H1 (cell line): ENCODE measurements around the gene MYO5A. TPM values are rescaled to one million over a fixed set of nuclear protein-coding genes. Genes with fewer than 3 reads are reported as not detected.

Source experiments
- CTCF ChIA-PET: fragments of 300-600 bp; sonication (Branson Sonifier 250); formaldehyde crosslinking; loops from one replicate; lab custom pipeline; 2021; ENCODE audit not compliant: partially characterized antibody; lab: Charles Lee
- POLR2A ChIA-PET: fragments of 300-600 bp; sonication (Branson Sonifier 250); formaldehyde crosslinking; loops from one replicate; lab custom pipeline; 2021; ENCODE audit warnings: inconsistent platforms; ENCODE audit not compliant: partially characterized antibody; lab: Charles Lee
- DNase-seq, 2 experiments: peaks; one replicate each; pipeline versions ENCODE4 v3.0.0 to v3.0.0-alpha.2; 2010 to 2022; ENCODE audit warnings: low spot score in 2 of 2, low read depth in 1 of 2, mixed read lengths in 1 of 2
- FAIRE-seq: peaks from 2 replicates; lab custom pipeline; 2011; peaks lifted over from hg19 to GRCh38; lab: Jason Lieb, UNC
- H2AFZ ChIP-seq: 2 replicates; pipeline ENCODE4 v1.8.1; 2012; ENCODE audit warnings: low read length, inconsistent platforms
- H2AK5ac ChIP-seq: 2 replicates; pipeline ENCODE4 v1.6.1; 2013; ENCODE audit warnings: low read depth, low read length
- H2BK120ac ChIP-seq: replicated peaks from 2 replicates; pipeline ENCODE3; 2013; ENCODE audit warnings: low read depth, low read length, inconsistent platforms
- H2BK12ac ChIP-seq: 2 replicates; pipeline ENCODE4 v1.6.1; 2013; ENCODE audit warnings: low read depth, low read length
- H2BK15ac ChIP-seq: 2 replicates; pipeline ENCODE4 v1.6.1; 2013; ENCODE audit warnings: low read length
- H2BK20ac ChIP-seq: 2 replicates; pipeline ENCODE4 v1.6.1; 2013; ENCODE audit warnings: low read length
- H2BK5ac ChIP-seq: 2 replicates; pipeline ENCODE4 v1.6.1; 2013; ENCODE audit warnings: low read depth, low read length
- H3K14ac ChIP-seq: 2 replicates; pipeline ENCODE4 v1.6.1; 2013; ENCODE audit warnings: inconsistent platforms; ENCODE audit not compliant: insufficient read length
- H3K18ac ChIP-seq: 2 replicates; pipeline ENCODE4 v1.6.1; 2013; ENCODE audit warnings: low read length; ENCODE audit errors: extremely low read depth
- H3K23ac ChIP-seq: 2 replicates; pipeline ENCODE4 v1.6.1; 2013; ENCODE audit warnings: inconsistent platforms; ENCODE audit not compliant: insufficient read length
- H3K23me2 ChIP-seq: 2 replicates; pipeline ENCODE4 v1.6.1; 2013; ENCODE audit warnings: low read depth, low read length
- H3K27ac ChIP-seq: 2 replicates; pipeline ENCODE4 v1.6.1; 2011; ENCODE audit warnings: low read depth, low read length, inconsistent platforms
- H3K27me3 ChIP-seq, 4 experiments: replicated peaks in 1 of 4; 1 replicate in 1 of 4; 2 replicates in 3 of 4; pipeline versions ENCODE4 v1.6.1 to v1.8.1; 2011 to 2013; ENCODE audit warnings: low read length in 3 of 4, mild to moderate bottlenecking in 3 of 4, inconsistent platforms in 2 of 4, mixed read lengths in 2 of 4, moderate library complexity in 1 of 4; ENCODE audit not compliant: control insufficient read depth in 3 of 4, insufficient read depth in 3 of 4; ENCODE audit errors: extremely low read depth in 1 of 4
- H3K36me3 ChIP-seq, 4 experiments: 2 replicates each; pipeline versions ENCODE4 v1.6.1 to v1.8.1; 2011 to 2013; ENCODE audit warnings: mild to moderate bottlenecking in 4 of 4, low read length in 3 of 4, moderate library complexity in 2 of 4, control low read depth in 1 of 4, inconsistent platforms in 1 of 4; ENCODE audit not compliant: insufficient read depth in 4 of 4, control insufficient read depth in 2 of 4
- H3K4ac ChIP-seq: replicated peaks from 2 replicates; pipeline ENCODE3; 2013; ENCODE audit warnings: low read length, low read depth, mixed read lengths, inconsistent platforms; ENCODE audit not compliant: insufficient read length
- H3K4me1 ChIP-seq, 4 experiments: replicated peaks in 1 of 4; 1 replicate in 1 of 4; 2 replicates in 3 of 4; pipeline versions ENCODE4 v1.6.1 to v1.8.1; 2011 to 2013; ENCODE audit warnings: low read length in 3 of 4, inconsistent platforms in 2 of 4, mixed read lengths in 1 of 4; ENCODE audit not compliant: insufficient read depth in 4 of 4, control insufficient read depth in 3 of 4
- H3K4me2 ChIP-seq, 2 experiments: 2 replicates each; pipeline versions ENCODE4 v1.6.1 to v1.8.1; 2011 to 2013; ENCODE audit warnings: low read depth in 2 of 2, low read length in 2 of 2, control low read depth in 1 of 2, inconsistent platforms in 1 of 2, mild to moderate bottlenecking in 1 of 2; ENCODE audit not compliant: insufficient read depth in 1 of 2
- H3K4me3 ChIP-seq, 4 experiments: fragments of 200-600, 300-600 bp in 1 of 4; sonication (generic), shearing (Covaris generic), sonication (Bioruptor Twin) in 1 of 4; 2 replicates each; pipeline versions ENCODE4 v1.5.1 to v1.8.1; 2011 to 2016; ENCODE audit warnings: low read length in 4 of 4, low read depth in 3 of 4, control low read depth in 2 of 4, inconsistent platforms in 2 of 4, mild to moderate bottlenecking in 2 of 4, mixed read lengths in 1 of 4, moderate library complexity in 1 of 4; ENCODE audit not compliant: insufficient read depth in 2 of 4; ENCODE audit errors: extremely low read depth in 1 of 4
- H3K56ac ChIP-seq: replicated peaks from 2 replicates; pipeline ENCODE3; 2013; ENCODE audit warnings: low read depth, mild to moderate bottlenecking, mixed read lengths, low read length, inconsistent platforms; ENCODE audit not compliant: insufficient read length
- H3K79me1 ChIP-seq: 2 replicates; pipeline ENCODE4 v1.6.1; 2013; ENCODE audit warnings: low read depth, low read length, control low read depth
- H3K79me2 ChIP-seq, 2 experiments: 2 replicates each; pipeline versions ENCODE4 v1.6.1 to v1.8.1; 2012 to 2013; ENCODE audit warnings: low read length in 2 of 2, mild to moderate bottlenecking in 2 of 2, inconsistent platforms in 1 of 2; ENCODE audit not compliant: insufficient read depth in 2 of 2, control insufficient read depth in 1 of 2
- H3K9ac ChIP-seq, 4 experiments: replicated peaks in 1 of 4; 1 replicate in 1 of 4; 2 replicates in 3 of 4; pipeline versions ENCODE4 v1.6.1 to v1.8.1; 2011 to 2013; ENCODE audit warnings: low read depth in 3 of 4, low read length in 3 of 4, control low read depth in 2 of 4, mild to moderate bottlenecking in 2 of 4, moderate library complexity in 2 of 4, inconsistent platforms in 1 of 4; ENCODE audit errors: extremely low read depth in 1 of 4
- H3K9me3 ChIP-seq, 2 experiments: 2 replicates each; pipeline versions ENCODE4 v1.6.1 to v1.8.1; 2012 to 2013; ENCODE audit warnings: mild to moderate bottlenecking in 2 of 2, moderate library complexity in 2 of 2, control low read depth in 1 of 2, inconsistent platforms in 1 of 2, low read depth in 1 of 2, low read length in 1 of 2, mixed read lengths in 1 of 2; ENCODE audit not compliant: insufficient read depth in 2 of 2
- H4K20me1 ChIP-seq, 2 experiments: replicated peaks in 1 of 2; 2 replicates each; pipeline versions ENCODE3 to v1.8.1; 2011 to 2013; ENCODE audit warnings: inconsistent platforms in 2 of 2, low read length in 2 of 2, mild to moderate bottlenecking in 1 of 2; ENCODE audit not compliant: insufficient read depth in 2 of 2, control insufficient read depth in 1 of 2
- H4K5ac ChIP-seq: 2 replicates; pipeline ENCODE4 v1.6.1; 2013; ENCODE audit warnings: low read length, low read depth, mixed read lengths, inconsistent platforms; ENCODE audit not compliant: insufficient read length
- H4K8ac ChIP-seq: 2 replicates; pipeline ENCODE4 v1.8.0; 2013; ENCODE audit warnings: mild to moderate bottlenecking, moderate library complexity, low read length, inconsistent platforms; ENCODE audit not compliant: insufficient read depth; ENCODE audit errors: extremely low read depth
- H4K91ac ChIP-seq: replicated peaks from 2 replicates; pipeline ENCODE3; 2013; ENCODE audit warnings: low read length, mixed read lengths, inconsistent platforms; ENCODE audit not compliant: insufficient read length
- BACH1 ChIP-seq: IDR thresholded peaks from 2 replicates; pipeline ENCODE4 v1.6.1; 2012; ENCODE audit warnings: low read length, improper control_type of control experiment
- BRCA1 ChIP-seq: IDR thresholded peaks from 2 replicates; pipeline ENCODE4 v1.6.1; 2012; ENCODE audit warnings: low read depth, low read length, improper control_type of control experiment
- CBX5 ChIP-seq: fragments of 300-800, 300-1000 bp; sonication (generic); IDR thresholded peaks from 2 replicates; pipeline ENCODE4 v1.7.1; 2016; ENCODE audit warnings: antibody characterized with exemption, low read length, low read depth
- CTBP2 ChIP-seq: IDR thresholded peaks from 2 replicates; pipeline ENCODE4 v1.7.0; 2011; ENCODE audit warnings: borderline replicate concordance, mild to moderate bottlenecking, moderate library complexity, mixed read lengths, low read length; ENCODE audit not compliant: insufficient read depth, insufficient read length
- FOSL1 ChIP-seq: IDR thresholded peaks from 2 replicates; pipeline ENCODE4 v1.6.1; 2011; ENCODE audit warnings: mild to moderate bottlenecking, low read depth, low read length, moderate library complexity; ENCODE audit not compliant: insufficient read depth
- GTF2F1 ChIP-seq: IDR thresholded peaks from 2 replicates; pipeline ENCODE4 v1.6.1; 2012; ENCODE audit warnings: low read depth, low read length, improper control_type of control experiment, borderline replicate concordance
- JUND ChIP-seq: IDR thresholded peaks from 2 replicates; pipeline ENCODE4 v1.6.1; 2011; ENCODE audit warnings: mild to moderate bottlenecking, improper control_type of control experiment, low read length
- POLR2AphosphoS5 ChIP-seq: IDR thresholded peaks from 2 replicates; pipeline ENCODE4 v1.6.1; 2011; ENCODE audit warnings: low read depth, low read length
- RAD21 ChIP-seq, 2 experiments: IDR thresholded peaks in 1 of 2; conservative IDR thresholded peaks in 1 of 2; 2 replicates each; pipeline ENCODE4 v1.6.1; 2011; ENCODE audit warnings: low read depth in 2 of 2, low read length in 2 of 2, improper control_type of control experiment in 1 of 2, inconsistent platforms in 1 of 2, mild to moderate bottlenecking in 1 of 2, moderate library complexity in 1 of 2
- RXRA ChIP-seq: IDR thresholded peaks from 2 replicates; pipeline ENCODE4 v1.6.1; 2011; ENCODE audit warnings: low read depth, mild to moderate bottlenecking, low read length, moderate library complexity; ENCODE audit not compliant: insufficient read depth
- SRF ChIP-seq: IDR thresholded peaks from 2 replicates; pipeline ENCODE4 v1.6.1; 2011; ENCODE audit warnings: mild to moderate bottlenecking, low read depth, low read length, moderate library complexity
- SUZ12 ChIP-seq: fragments of 200-600 bp; sonication (generic); IDR thresholded peaks from 2 replicates; pipeline ENCODE4 v1.6.1; 2012; ENCODE audit warnings: mild to moderate bottlenecking, inconsistent platforms, low read length, moderate library complexity, mixed read lengths
- TAF7 ChIP-seq: optimal IDR thresholded peaks from 2 replicates; pipeline ENCODE3; 2011; ENCODE audit warnings: low read depth, mild to moderate bottlenecking, inconsistent platforms, low read length, moderate library complexity, borderline replicate concordance
- YY1 ChIP-seq: IDR thresholded peaks from 2 replicates; pipeline ENCODE4 v1.6.1; 2011; ENCODE audit warnings: low read depth, mild to moderate bottlenecking, low read length
- WGBS, 2 experiments: shearing (Covaris generic) in 1 of 2; methylation state at CpG; one replicate each; pipeline versions ENCODE4 v1.1.6 to v1.1.7; 2013 to 2015; ENCODE audit warnings: low lambda C conversion rate in 2 of 2, mixed read lengths in 2 of 2, inconsistent platforms in 1 of 2, low coverage in 1 of 2, missing lambda C conversion rate in 1 of 2; ENCODE audit not compliant: insufficient replicate concordance in 2 of 2, insufficient coverage in 1 of 2, insufficient read length in 1 of 2; ENCODE audit errors: extremely low coverage in 1 of 2, missing lambda C conversion rate in 1 of 2; 5-methylcytosine and 5-hydroxymethylcytosine counted together
- polyA plus RNA-seq, 7 experiments: library from polyadenylated mRNA; depleted of rRNA in 3 of 7; stranded (reverse) in 5 of 7; unstranded in 2 of 7; fragments of >200 nt in 5 of 7; fragments of 200-250 nt in 2 of 7; gene quantifications; 1 replicate in 5 of 7; 2 replicates in 1 of 7; 4 replicates in 1 of 7; pipeline versions ENCODE4 v1.2.1 to v1.2.3, GENCODE V29; 2011 to 2013; ENCODE audit warnings: missing spikeins in 2 of 7, mixed read lengths in 2 of 7
- total RNA-seq: library from RNA; stranded (reverse); fragmentation: NEBNext Ultra II Directional; extraction: Animal tissue kit (Norgen Biotek cat#: 25700); gene quantifications from 2 replicates; pipeline ENCODE4 v1.2.1, GENCODE V29; 2021

Gene MYO5A
- total and polyA plus RNA-seq, 2 of the 8 experiments (the other 6 are each of a cell fraction or from before 2014, with no cell fraction given): 11.4 to 24.7 TPM

DNA sequence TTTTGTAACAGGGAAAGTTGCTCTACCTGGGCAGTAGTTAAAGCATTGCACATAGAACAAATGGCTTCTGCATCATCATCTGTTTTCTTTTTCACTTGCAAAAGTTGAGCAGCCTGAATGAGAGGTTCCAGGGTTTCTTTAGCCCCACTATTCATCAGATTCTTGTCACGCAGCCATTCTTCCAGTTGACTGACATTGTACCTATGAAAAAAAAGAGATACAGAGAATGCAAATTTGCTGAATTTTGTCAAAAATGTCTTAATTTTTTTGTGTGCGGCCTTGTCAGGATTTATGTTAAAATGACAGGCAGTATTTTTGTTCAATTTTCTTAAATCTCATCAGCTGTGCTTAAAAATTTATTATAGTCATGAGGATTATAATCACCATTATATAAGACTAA, 211.7 kb downstream of the MYO5A start:
- H4K5ac ChIP-seq: no peak overlapping the region
- POLR2A ChIA-PET: no interaction called here
- H3K18ac ChIP-seq: no peak overlapping the region
- no peaks in the 10 kb centered on the region for H3K9me3 ChIP-seq
- no peak overlapping the region for H2AFZ ChIP-seq
- H2AK5ac ChIP-seq: no peak overlapping the region
- FAIRE-seq: no peak
- H3K79me1 ChIP-seq: no peaks in the 10 kb centered on the region
- H3K79me2 ChIP-seq: no peaks in the 10 kb centered on the region
- no peak overlapping the region for H3K56ac ChIP-seq
- H4K91ac ChIP-seq: no peak overlapping the region
- no peak overlapping the region for H3K27ac ChIP-seq
- H2BK15ac ChIP-seq: no peak overlapping the region
- H3K23me2 ChIP-seq: no peaks in the 10 kb centered on the region; the same call in 1 of the 2 replicates
- no peak overlapping the region for H4K8ac ChIP-seq
- no peak overlapping the region for H3K4ac ChIP-seq
- no peak overlapping the region for H2BK20ac ChIP-seq
- H3K4me2 ChIP-seq: no peak overlapping the region
- no peak overlapping the region for H3K23ac ChIP-seq
- H2BK120ac ChIP-seq: no peak overlapping the region
- no peaks in the 10 kb centered on the region for H3K27me3 ChIP-seq
- no peak overlapping the region for H2BK5ac ChIP-seq
- peaks cover 0 to 2% of the 10 kb centered on the region in 2 experiments for H4K20me1 ChIP-seq
- no peak overlapping the region for H3K4me3 ChIP-seq
- WGBS, 2 experiments: 93% methylated on average over 2 of the region's 2 CpGs; no CpG with 5 or more reads in 1 of the 2 experiments
- H3K4me1 ChIP-seq: no peaks in the 10 kb centered on the region
- no peak overlapping the region for H2BK12ac ChIP-seq
- no peak for DNase-seq
- CTCF ChIA-PET: no interaction called here
- H3K14ac ChIP-seq: no peak overlapping the region
- H3K9ac ChIP-seq: no peak overlapping the region
- H3K36me3 ChIP-seq: peaks cover 3 to 21% (median 4%) of the 10 kb centered on the region in 4 experiments; a peak in 6 of 8 replicates
- TF ChIP-seq YY1: no peak
- no peak for TF ChIP-seq JUND
- TF ChIP-seq TAF7: no peak
- TF ChIP-seq SRF: no peak
- no peak for TF ChIP-seq BACH1
- no peak for TF ChIP-seq SUZ12
- no peak for TF ChIP-seq CTBP2
- no peak for TF ChIP-seq RXRA
- TF ChIP-seq GTF2F1: no peak
- no peak for TF ChIP-seq CBX5
- TF ChIP-seq RAD21 (IDR thresholded peaks at IDR 0.05 in 1 of 2, conservative IDR thresholded peaks at IDR 0.05 in 1 of 2; ENCODE audit: low read depth in 2 of 2, low read length in 2 of 2): no peak
- TF ChIP-seq BRCA1: no peak
- TF ChIP-seq POLR2AphosphoS5: no peak
- no peak for TF ChIP-seq FOSL1
